Stimulated activated CD8-positive, alpha-beta memory T cell treated with anti-CD3 and anti-CD28 coated beads, Interleukin-12 subunit alpha, Interleukin-12 subunit beta, amount 100 ng/mL, for 4 hours (primary cell): Measurements from ENCODE around the gene TMX4.
A peak's percentile ranks its signal among the peaks of the same experiment; 100 is the strongest.
"Not testable (repeated sequence)": the region's sequence is repeated elsewhere in the genome, so short reads cannot be mapped to it uniquely, and the experiment has no call there.

Source experiments
- DNase-seq: peaks from one replicate; pipeline ENCODE4 v3.0.0-alpha.2; 2020; ENCODE audit warnings: low read depth

Gene TMX4, protein sequence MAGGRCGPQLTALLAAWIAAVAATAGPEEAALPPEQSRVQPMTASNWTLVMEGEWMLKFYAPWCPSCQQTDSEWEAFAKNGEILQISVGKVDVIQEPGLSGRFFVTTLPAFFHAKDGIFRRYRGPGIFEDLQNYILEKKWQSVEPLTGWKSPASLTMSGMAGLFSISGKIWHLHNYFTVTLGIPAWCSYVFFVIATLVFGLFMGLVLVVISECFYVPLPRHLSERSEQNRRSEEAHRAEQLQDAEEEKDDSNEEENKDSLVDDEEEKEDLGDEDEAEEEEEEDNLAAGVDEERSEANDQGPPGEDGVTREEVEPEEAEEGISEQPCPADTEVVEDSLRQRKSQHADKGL

DNA sequence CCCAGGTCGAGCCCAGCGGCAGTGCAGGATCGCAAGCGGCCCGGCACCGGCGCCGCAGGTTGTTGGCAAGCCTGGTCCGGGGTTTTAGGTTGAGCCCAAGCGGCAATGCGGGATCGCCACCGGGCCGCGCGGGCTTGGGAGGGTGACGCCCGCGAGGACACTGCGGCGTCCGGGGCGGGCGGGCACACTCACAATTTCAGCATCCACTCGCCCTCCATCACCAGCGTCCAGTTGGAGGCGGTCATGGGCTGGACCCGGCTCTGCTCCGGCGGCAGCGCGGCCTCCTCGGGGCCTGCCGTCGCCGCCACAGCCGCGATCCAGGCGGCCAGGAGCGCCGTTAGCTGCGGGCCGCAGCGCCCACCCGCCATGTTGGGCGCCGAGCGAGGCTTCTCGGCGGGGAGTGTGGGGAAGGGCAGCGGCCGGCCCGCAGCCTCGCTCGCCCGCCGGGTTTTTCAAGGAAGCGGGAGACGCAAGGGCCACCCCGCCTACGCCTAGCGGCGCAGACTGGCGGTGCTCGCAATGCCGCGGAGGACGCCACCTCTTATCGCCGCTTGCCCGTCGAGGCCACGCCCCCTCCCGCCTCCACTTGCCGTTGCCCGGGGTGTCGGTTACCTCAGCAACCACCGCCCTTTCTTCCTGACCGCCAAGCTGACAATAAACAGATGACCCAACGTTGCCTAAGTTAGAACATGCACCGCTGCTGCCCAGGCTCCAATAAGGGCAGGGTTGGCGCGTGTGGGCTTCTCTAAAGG lies at the start of gene TMX4:
TSS of gene TMX4 (minus strand) at position 516 of the 752 bp plus-strand sequence. CDS start at position 368, 148 bp downstream.
- DNase-seq = peak; percentile 83

DNA sequence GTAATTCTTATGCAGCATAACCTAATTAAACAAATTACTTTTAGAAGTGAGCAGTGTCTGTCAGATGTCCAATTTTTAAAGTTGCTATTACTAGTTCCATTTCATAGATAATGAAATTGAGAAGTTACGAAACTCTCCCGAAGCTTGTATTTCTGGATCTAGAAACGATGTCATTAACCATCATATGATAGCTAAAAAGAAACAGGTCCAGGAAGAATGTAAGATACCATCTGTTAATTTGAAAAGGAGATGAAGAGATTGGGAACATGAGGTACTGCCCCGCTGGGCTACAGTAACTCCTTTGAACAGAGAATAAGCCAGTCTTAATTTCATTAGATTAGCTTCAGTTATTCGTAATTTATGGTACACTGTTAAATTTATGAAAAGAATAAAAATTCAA lies 47.5 kb upstream of the TMX4 start:
- DNase-seq = no peak

DNA sequence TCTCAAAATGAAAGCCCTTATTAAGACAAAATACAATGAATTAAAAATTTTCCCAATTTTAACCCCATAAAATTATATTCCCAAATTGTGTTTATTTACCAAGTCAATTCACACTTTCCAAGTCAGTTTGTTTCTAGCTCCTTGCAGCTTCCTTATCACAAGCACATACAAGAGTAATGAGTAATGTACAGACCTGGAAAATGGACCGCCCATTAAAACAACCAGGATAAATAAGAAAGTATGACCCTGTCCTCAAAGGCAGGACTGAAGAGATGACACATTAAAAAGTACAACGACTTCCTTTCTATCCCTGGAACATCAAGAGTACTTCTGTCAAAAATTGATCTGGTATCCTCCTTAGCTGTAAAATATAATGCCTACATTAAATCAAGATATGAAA lies 47.1 kb upstream of the TMX4 start:
- no peak for DNase-seq

DNA sequence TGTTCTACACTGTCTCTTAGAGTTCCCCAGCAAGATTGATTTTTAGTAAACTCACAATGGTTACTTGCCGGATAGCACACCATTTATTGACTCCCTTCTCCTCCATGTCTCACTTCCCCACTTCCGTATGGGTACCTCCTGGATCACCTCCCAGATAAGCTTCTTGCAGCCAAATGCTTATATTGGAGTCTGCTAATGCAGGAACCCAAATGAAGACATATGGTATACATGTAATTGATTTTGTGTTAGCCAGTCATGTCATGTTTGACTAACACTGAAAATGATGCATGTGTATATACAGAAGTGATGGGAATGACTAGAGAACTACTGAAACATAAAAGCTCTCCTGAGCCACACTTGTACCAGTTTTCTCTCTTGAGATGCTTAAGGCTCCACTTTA lies 46.1 kb upstream of the TMX4 start:
- no peak for DNase-seq

DNA sequence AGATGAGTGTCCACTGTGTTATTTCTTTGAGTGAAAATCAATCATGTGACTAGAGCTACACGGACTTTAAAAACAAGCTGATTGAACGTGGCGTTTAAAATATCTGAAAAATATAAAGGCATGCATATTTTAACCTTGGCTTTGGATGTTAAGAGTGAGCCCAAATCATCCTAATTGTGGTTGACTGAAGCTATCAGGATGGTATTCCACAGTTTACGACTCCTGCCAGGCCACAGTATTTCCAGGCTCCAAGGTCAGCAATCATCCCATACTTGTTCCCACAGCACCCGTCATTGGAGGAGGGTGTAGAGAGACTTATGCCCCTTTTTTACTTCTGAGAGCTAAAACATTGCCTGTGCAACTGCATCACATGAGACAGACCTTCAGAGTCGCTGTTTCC lies 43.2 kb upstream of the TMX4 start:
- DNase-seq = no peak

DNA sequence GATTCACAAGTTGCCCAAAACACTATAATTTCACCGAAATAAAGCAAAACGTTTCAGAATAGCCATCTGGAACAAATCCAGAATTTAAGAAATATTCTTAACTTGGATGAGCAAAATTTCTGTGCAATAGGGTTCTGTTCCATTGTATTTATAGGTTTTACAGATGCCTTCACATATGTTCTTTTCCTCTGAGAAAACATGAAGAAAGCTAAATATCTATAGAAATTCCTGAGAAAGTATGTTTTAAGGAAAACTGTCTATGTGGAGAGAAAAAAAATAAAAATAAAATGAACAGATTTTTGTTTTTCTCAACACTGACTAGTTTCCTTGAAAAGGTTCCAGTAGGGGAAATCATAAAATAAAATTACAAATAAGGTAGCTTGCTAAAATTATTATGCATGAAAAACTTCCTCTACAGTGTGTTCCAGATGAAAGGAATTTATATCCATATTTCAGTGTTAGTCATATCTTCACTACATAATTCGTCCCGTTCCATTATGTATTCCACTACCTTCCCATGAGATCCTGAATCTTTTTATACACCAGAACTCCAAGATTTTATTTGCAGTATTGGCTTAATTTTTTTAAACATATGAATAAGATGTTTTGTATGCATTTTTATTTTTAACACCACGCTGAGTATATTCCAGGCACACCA lies 42.4 kb upstream of the TMX4 start:
- DNase-seq = no peak

DNA sequence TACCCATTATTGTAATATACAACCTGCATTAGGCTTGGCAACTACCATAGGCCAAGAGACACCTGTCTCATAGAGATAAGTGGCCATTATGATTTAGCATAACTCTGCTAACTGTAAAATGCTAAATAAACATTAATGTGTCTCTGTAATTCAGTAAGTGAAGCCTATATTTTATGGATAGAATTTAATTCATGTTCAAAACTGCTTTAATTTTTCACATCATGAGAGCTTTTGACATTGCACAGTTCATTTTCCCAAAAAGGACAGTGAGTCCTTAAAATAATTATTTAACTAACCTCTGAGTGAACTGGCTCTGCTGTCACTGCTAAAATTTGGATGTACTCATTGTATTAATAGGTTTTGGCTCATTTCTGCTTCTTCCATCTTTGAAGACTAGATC lies 41.4 kb upstream of the TMX4 start:
- no peak for DNase-seq

DNA sequence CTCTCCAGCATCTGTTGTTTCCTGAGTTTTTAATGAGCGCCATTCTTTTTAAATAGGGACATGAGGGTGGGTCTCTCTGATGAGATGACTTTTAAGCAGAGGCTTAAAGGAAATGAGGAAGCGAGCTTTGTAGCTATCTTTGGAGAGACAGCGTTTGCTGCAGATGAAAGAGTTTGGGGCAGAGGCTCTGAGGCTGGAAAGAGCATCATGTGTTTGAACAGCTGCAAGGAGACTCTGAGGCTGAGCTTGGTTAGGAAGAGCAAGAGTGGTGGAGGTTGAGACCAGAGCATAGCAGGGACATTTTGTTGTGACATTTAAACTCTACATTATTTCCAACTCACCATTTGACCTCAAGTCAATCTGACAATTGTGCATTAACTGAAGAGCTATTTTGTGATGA lies 38.3 kb upstream of the TMX4 start:
- DNase-seq = no peak

DNA sequence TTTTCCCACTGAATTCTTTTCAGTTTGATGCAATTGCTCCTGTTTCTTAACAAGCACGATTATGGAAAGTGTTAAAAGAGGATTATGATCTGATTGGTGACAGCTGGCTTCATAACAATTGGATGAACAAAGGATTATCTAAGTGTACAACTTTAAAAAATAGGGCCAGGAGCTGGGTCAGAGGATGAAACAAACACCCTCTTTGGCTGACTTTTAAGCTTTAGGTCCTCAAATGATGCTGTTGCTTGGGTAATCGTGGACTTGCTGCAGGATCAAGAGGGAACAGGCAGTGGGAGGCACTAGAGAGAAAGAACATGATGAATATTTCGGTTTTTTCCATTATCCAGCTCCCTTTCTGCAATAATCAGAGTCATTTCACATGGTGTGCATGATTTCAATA lies 35.5 kb upstream of the TMX4 start:
- DNase-seq = no peak

DNA sequence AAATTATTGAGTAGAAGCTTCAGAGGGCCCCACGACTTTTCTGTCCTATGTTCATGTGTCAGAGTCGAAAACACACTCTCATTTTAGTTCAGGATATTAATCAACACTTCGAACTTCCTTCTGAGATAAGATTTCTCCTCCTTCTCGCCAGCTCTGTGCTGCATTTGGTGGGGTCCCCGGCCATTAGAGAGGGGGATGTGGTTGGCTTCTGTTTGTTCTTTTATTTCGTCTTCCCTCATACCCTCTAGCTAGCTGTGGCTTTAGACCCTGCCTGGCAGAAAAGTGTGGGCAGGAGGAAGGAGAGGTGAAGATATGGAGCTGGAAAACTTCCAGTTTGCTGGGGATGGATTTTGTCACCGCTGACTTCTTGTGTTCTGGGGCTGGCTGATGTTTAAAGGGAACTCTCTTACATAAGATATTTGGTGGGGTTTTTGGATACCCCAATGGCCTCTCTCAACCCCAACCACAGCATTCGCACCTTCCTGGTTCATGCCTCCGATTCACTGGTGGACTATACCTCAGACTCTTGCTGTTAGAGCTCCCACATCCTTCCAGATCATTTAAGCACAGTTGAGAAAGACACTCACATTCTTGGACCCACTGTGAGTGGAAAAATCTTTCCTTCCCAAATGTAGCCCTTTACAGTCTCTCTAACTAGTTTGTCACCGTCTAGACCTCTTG lies 30.7 kb upstream of the TMX4 start:
- no peak for DNase-seq

DNA sequence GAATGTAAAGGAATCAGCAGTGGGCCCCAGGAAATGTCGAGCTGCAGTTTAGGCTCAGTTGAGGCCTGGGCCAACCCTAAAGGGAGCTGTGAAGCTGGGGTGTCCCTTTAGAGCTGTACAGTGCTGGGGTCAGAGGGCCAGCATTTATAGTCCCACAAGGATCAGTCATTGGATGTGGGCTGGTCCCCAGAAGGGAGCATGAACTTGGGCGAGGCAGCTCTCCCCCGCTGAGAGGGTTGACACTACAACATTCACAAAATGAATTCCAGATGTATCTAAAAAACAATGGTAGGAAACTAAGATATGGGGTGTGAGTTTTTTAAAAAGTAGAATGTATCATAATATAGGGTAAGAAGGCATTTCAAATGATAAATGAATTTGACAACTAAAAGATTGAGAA lies 29.7 kb upstream of the TMX4 start:
- DNase-seq = no peak

DNA sequence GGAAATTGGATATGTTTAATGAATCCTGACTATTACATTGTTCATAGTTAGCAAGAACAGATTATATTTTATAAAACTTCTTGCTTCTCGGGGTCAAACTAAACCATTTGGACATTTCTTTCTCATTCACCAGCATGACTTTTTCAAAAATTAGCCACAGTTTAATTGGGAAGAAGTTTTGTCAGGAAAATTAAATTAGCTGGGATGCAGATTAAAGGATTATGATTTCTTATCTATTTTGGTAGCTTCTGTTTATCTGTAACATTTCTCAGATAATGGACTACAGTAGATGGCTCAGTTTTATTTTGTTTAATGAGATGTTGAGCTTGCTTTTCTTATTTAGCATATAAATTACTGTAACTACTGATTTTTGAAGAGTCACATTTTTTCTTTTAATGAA lies 26.4 kb upstream of the TMX4 start:
- DNase-seq = no peak

DNA sequence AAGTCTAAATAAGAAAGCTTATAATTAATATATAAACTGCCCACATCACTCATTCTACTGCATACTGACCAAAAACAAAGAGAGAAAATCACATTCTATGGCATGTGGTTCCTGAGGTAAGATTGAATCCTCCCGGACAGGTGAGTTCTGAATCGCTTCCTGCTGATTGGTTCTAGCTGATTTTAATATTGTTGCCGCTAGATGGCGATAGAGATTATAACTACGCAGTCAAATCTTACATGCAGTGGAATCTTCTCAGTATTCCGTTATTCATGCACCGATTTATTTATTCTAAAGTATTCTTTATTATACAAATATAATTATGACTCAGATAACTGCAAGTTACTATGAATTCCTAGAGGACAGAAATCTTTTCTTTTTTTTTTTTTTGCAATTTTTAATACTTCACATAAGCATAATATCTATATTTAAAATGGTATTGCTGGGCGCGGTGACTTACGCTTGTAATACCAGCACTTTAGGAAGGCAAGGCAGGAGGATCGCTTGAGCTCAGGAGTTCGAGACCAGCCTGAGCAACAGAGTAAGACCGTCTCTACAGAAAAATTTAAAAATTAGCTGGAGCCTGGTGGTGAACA lies 24.2 kb upstream of the TMX4 start:
- no peak for DNase-seq

DNA sequence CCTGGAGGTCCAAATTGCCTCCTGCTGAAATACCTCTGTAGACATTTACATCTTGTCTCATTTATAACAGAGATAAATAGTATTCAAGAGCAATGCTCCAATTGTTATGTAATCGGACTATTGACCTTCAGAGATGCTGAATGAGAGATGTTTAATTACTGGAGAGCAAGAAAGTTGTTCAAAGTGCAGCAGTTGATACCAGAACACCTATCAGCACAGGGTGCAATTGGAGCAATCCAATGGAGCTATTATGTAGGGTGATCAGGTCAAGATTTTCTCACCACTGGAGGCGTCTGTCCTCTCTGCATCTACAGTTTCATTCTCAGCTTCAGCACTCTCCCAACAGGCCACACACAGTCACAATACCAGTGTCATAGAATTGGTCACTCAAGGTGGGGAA lies 19.5 kb upstream of the TMX4 start:
- no peak for DNase-seq

DNA sequence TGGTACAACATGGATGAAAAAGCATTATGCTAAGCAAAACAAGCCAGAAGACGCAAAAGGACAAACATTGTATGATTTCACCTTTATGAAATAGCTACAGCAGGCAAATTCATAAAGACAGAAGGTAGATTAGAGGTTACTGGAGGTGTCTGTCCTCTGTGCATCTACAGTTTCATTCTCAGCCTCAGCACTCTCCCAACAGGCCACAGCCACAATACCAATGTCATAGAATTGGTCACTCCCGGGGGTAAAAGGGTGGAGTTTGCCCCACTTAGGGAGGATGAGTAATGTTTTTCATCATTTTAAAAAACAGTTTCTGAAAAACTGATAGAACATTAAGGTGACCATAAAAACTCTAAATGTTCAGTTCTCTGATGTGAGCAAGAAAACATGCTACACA lies 17.2 kb upstream of the TMX4 start:
- no peak for DNase-seq

DNA sequence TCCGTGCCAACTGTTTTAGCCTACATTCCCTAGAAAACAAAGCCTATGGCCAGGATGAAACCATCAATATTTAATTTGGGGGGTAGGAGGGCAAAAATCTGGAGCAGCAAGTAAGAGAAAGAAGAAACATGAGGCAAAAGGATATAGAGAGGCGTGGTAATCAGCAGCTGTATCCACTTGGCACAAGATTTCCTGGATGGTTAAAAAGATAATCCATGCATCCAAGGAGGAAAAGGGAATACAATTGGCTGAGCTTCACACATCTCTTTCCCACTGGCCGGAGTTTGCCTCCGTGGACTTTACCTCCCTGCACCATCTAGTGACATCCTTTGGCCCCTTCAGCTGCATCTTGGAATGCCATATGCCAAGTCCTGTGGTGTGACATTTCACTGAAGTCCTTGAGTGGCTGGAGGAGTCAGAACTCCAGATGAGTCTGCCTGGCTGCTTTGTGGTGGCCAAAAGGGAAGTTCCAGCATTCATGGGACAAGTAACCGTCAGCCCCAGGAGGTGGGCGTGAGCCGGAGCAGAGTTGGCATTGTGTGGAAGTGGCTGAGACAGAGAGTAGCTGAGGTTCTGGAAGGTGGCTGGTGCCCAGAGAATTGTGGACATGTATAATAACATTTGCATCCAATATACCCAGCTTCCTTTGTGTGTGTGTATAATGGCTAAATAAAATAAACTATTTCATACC lies 13.7 kb upstream of the TMX4 start:
- no peak for DNase-seq

DNA sequence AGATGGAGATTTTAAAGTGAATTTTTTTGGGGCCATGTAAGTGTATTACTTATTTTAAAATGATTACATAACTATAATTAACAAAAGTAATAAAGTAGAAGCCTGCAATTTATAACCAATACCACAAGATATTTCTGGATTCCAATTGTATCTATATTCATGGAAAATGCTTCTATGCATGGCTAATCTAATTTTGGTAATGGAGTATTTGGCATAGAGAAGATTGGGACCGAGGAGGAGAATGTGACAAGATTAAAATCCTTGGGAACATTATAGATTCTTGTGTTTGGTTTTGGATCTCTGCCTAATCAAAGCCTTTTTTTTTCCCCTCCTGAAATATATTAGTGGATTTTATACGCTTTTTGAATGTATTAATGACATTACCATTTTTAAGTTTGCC lies 12.9 kb upstream of the TMX4 start:
- DNase-seq = no peak

DNA sequence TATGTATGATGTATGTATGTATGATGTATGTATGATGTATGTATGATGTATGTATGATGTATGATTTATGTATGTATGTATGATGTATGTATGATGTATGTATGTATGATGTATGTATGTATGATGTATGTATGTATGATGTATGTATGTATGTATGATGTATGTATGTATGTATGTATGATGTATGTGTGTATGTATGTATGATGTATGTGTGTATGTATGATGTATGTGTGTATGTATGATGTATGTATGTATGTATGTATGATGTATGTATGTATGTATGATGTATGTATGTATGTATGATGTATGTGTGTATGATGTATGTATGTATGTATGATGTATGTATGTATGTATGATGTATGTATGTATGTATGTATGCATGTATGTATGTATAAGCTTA lies 12.0 kb upstream of the TMX4 start:
- DNase-seq = not testable (repeated sequence)

DNA sequence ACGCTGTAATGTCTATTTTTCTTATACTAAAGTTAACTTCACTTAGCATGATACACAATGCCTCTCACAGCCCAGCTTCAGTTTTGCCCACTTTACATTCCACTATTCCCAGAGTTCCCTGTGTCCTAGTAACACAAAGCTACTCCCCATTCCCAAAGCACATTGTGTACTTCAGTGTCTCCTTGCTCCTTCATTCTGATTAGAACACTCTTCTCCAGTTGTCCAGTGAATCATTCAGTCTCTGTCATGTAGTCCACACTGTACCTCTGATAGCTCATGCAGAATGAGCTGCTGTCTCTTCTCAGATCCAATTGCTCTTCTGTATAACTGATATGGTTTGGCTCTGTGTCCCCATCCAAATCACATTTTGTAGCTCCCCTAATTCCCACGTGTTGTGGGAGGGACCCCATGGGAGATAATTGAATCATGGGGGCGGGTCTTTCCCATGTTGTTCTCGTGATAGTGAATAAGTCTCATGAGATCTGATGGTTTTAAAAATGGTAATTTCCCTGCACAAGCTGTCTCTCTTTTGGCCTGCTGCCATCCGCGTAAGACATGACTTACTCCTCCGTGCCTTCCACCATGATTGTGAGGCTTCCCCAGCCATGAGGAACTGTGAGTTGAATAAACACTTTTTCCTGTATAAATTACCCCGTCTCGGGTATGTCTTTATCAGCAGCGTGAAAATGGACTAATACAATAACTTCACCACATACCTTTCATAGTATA lies 2.1 kb upstream of the TMX4 start:
- no peak for DNase-seq

DNA sequence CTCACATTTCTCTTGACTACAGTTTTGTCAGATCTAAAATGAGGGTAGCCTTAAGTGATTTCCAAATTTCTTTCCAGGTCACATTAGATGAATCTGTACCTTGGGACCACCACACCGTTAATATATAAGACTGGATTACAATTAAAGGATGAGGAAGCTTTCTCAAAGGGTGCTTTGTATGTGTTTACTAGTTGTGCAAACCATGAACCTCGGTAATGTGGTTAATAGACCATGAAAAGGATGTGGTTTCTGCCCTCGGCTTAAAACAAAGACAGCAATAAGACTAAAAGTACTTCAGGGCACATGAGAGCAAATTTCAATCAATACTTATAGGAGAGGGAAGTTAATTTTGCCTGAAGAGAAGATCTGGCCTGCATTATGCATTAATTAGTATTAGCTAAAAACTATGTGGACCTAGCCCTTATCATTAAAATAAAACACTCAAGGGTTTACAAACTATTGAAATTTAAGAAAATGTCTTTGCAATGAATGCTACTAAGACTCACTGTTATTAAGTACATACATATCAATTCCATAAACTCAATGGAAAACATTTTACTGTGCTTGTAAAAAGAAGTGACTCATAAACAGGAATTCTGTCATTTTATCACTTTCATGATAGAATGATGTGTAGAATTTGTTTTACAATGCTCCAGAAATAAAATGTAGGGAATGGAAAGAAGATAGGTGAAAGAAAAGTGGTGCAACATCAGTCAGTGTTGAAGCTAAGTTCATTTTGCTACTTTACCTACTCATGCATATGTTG lies 936 bp upstream of the TMX4 start:
- no peak for DNase-seq

DNA sequence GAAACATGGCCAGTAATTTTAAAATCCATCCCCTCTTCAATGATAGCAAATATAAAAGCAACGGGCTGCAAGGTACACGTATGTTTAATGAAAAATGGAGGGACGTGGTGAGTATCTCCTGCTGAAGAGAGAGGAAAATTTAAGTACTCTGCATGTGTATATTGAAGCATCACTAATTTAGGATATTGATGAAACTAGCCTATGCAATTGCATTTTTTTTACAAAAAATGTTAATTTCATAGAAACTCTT lies 362 bp upstream of the TMX4 start:
- no peak for DNase-seq
